GM21529 (cell line): ENCODE data around the gene ZSCAN30.
A peak's percentile ranks its signal among the peaks of the same experiment; 100 is the strongest.
"Not testable (repeated sequence)": the region's sequence is repeated elsewhere in the genome, so short reads cannot be mapped to it uniquely, and the experiment has no call there.

Experiments
- ATAC-seq: cut with Tn5 transposase; IDR thresholded peaks from one replicate; pipeline ENCODE4 v1.9.1; 2021; ENCODE audit not compliant: unreplicated experiment

The ZSCAN30 gene

DNA sequence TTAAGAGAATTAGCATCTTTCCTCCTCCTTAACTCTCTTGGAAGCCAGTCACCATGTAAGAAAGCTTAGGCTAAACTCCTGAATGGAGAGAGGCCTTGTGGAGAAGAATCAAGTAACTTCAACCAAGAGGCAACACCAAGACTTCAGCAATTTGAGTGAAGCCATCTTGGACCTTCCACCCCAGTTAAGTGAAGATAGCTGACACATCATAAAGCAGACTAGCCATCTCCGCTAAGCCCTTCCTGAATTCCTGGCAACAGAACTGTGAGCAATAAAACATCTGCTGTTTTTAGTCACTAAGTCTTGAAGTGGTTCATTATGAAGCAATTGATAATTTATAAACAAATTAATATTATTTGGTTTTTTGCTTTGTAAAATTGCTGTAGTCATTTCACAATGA, 50.7 kb downstream of the ZSCAN30 start:
- ATAC-seq: no peak

- ATAC-seq: no peak
Measured at GRCh38 chr18:35236571-35237363, 53.3 kb downstream of the ZSCAN30 start.

GRCh38 chr18:35231052-35231451, 59.0 kb downstream of the ZSCAN30 start:
- ATAC-seq: peak; percentile 89

DNA sequence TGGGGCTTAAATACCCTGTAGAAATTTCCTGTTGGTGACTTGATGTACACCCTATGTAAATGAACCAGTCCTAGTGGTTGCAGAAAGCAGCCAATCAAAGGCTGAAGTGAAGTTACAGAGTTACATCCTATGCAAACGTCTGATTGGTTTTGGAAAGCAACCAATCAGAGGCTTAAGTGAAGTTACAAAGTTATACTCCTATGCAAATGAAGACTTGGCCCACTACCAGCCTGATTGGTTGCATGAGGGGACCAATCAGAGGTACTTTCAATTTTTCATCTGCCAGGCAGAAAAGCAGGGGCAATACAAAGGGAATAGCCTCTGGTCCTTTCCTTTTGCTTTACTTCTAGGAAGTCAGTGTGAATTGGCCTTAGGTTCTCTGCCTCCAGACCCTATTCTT, 62.8 kb downstream of the ZSCAN30 start:
- no peak for ATAC-seq

DNA sequence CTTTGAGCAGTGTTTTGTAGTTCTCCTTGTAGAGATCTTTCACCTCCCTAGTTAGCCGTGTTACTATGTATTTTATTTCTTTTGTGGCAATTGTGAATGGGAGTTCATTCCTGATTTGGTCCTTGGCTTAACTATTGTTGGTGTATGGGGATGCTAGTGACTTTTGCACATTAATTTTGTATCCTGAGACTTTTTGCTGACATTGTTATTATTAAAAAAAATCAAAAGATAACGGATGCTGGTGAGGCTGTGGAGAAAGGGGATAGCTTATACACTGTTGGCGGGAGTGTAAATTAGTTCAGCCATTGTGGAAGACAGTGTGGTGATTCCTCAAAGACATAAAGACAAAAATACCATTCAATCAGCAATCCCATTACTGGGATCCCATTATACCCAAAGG, 66.2 kb downstream of the ZSCAN30 start:
- no peak for ATAC-seq

- no peak for ATAC-seq
Measured at GRCh38 chr18:35220424-35220823, 69.6 kb downstream of the ZSCAN30 start.

- ATAC-seq: not testable (repeated sequence)
Measured at GRCh38 chr18:35219331-35219730, 70.7 kb downstream of the ZSCAN30 start.

- not testable (repeated sequence) for ATAC-seq
Measured at GRCh38 chr18:35216611-35217010, 73.4 kb downstream of the ZSCAN30 start.

DNA sequence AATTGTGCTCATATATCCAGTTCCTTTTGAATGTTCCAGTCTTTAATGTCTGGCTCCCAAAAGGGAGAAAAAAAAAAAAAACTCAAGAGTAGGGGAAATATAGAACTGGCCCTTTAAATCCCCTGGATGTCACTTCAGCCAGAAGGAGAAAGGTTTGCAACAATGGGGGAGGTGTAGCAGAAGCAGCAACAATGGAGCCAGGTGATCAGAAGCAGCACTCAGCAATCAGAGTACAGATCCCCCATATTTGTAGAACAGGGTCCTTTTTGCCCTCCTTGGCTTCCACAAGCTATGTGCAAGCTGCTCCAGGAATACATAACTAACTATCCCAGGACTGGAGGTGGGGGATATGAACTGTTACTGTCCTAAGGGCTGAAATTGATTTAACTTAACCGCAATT, 75.0 kb downstream of the ZSCAN30 start:
- no peak for ATAC-seq

- ATAC-seq: not testable (repeated sequence)
Measured at GRCh38 chr18:35205746-35206458, 84.1 kb downstream of the ZSCAN30 start.

DNA sequence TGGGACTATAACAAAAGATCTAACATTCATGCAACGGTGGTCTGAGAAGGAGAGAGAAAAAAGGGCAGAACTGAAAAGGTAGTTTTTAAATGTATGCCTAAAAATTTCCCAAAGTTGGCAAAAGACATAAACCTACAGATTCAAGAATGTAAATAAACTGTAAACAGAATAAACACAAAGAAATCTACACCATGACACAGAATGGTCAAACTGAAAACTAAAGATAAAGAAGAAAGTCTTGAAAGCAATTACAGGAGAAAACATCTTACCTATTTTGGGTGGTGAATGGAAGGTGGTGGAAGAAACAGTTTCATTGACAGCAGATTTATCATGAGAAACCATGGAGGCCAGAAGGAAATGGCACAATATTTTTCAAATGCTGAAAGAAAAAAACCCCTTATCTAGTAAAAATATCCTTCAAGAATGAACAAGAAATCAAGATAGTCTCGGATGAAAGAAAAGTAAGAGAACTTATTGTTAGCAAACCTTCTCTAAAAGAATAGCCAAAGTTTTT, 84.8 kb downstream of the ZSCAN30 start:
- no peak for ATAC-seq

GRCh38 chr18:35203067-35203466, 87.0 kb downstream of the ZSCAN30 start:
- ATAC-seq: no peak

DNA sequence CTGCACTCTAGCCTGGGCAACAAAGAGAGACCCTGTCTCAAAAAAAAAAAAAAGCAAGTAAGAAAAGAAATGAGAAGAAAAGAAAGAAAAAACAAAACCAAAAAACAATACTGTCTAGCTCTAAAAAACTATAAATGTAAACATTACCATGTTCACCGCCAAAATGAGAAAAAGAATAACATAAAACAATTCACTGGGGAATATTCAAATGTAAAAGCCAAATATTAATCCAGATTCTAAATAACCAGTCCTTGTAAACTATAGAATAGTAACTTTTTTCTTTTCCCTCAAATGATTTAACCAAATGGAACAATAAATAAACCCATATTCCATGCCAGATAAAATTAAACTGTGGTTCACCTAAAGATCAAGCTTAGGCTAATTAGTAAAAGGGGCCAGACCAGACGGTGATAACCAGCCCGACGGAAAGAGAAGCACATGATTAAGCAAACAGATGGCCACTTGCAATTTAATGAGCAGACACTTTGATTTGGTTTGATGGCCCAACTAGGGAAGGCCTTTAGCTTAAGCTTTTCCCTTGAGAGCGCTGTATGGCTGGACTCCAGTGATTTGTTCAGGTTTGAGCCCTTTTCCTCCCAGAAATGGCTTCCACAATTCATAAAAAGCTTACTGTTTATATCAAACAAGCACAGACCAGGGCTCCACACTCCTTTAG, 88.6 kb downstream of the ZSCAN30 start:
- ATAC-seq: no peak
